Lower lobe of right lung (tissue), 2 donors: ENCODE measurements around the gene SHROOM1. TPM values are rescaled to one million over a fixed set of nuclear protein-coding genes. Genes with fewer than 3 reads are reported as not detected.
A peak's percentile ranks its signal among the peaks of the same experiment; 100 is the strongest.

Experiments
- ATAC-seq, 2 donors: fragments of 200-7000 bp; cut with Tn5 transposase; one replicate each; pipeline ENCODE4 v1.9.1; 2020 to 2022; ENCODE audit warnings: mild to moderate bottlenecking in 2 of 2, moderate library complexity in 2 of 2
- DNase-seq: peaks from one replicate; pipeline ENCODE4 v3.0.0-alpha.2; 2020
- H3K27ac ChIP-seq: fragments of 200-600 bp; one replicate; pipeline ENCODE4 v1.8.0; 2022
- H3K27me3 ChIP-seq: fragments of 200-600 bp; one replicate; pipeline ENCODE4 v1.8.0; 2022; ENCODE audit warnings: low read depth
- H3K36me3 ChIP-seq: fragments of 200-600 bp; one replicate; pipeline ENCODE4 v1.8.0; 2022; ENCODE audit warnings: mild to moderate bottlenecking
- H3K4me1 ChIP-seq: fragments of 200-600 bp; one replicate; pipeline ENCODE4 v1.8.0; 2022
- H3K4me3 ChIP-seq: fragments of 200-600 bp; one replicate; pipeline ENCODE4 v1.8.0; 2022; ENCODE audit warnings: mild to moderate bottlenecking
- H3K9me3 ChIP-seq: fragments of 200-600 bp; one replicate; pipeline ENCODE4 v1.8.0; 2022
- intact Hi-C: fragments of 100-400 bp; cut with DNase I; formaldehyde crosslinking; loops from one replicate; pipeline ENCODE4 v1.11.0; 2022
- total RNA-seq: library from RNA; stranded (reverse); fragmentation: NEBNext Ultra II Directional; extraction: Animal tissue kit (Norgen Biotek cat#: 25700); gene quantifications from one replicate; pipeline ENCODE4 v1.2.1, GENCODE V29; 2021
- TF ChIP-seq, protein P1 (sequence below): fragments of 200-600 bp; IDR thresholded peaks from one replicate; pipeline ENCODE4 v1.8.0; 2022; ENCODE audit warnings: antibody characterized with exemption, mild to moderate bottlenecking
- donor health status: DM: no; HTN: yes; CAD: no; lungs with severe emphysema.

SHROOM1 gene
- total RNA-seq, 1 donor from 2014 or later = 17.3 TPM

DNA sequence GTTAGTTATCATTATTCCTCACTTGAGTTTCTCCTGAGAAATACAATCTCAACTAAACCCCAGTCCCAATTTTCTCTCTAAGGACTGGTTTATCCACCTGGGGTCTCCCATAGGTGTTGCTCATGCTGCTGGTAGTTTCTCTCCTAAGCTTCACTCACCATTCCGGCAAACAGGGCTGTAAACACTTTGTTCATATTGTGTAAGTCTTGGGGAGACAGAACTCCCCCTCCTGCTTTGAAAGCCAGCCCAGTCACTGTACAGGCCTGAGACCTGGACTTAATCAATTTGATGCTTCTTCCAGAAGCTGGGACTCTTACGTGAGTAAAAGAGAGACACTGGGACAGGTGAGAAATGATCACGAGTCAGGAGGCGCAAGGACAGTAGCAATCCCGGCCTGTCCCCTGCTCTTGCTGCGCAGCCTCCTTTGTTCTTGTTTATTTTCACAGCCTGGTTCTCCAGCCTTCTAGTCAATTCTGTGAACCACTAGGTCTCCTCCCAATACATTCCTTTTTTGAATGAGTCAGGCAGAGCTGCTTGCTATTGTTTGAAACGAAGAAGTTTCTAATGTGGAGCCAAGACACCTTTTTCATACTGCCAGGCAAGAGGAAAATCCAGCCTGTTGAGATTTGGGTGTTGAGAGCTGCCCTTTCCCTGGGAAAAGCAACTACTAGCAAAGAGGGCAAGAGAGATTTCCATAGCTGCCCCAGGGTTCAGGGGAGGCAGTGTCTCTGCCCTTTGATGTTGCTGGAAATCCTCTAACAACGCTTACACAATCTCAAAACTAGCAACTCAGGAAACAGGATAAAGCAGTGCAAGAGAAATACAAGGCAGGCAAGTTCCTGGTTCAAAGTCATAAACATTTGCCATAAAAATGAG lies 9.2 kb upstream of the SHROOM1 start:
- Histone ChIP-seq H3K36me3 (no peaks in the 10 kb centered on the region), H3K27ac (peak overlapping the region; percentile 75), H3K4me3 (no peak overlapping the region), H3K4me1 (peaks cover 23% of the 10 kb centered on the region), H3K9me3 (no peaks in the 10 kb centered on the region), H3K27me3 (no peaks in the 10 kb centered on the region)
- DNase-seq = no peak
- intact Hi-C loops = no loop called here
- ATAC-seq = peak; percentile 43 to 56
- TF ChIP-seq, protein P1, sequence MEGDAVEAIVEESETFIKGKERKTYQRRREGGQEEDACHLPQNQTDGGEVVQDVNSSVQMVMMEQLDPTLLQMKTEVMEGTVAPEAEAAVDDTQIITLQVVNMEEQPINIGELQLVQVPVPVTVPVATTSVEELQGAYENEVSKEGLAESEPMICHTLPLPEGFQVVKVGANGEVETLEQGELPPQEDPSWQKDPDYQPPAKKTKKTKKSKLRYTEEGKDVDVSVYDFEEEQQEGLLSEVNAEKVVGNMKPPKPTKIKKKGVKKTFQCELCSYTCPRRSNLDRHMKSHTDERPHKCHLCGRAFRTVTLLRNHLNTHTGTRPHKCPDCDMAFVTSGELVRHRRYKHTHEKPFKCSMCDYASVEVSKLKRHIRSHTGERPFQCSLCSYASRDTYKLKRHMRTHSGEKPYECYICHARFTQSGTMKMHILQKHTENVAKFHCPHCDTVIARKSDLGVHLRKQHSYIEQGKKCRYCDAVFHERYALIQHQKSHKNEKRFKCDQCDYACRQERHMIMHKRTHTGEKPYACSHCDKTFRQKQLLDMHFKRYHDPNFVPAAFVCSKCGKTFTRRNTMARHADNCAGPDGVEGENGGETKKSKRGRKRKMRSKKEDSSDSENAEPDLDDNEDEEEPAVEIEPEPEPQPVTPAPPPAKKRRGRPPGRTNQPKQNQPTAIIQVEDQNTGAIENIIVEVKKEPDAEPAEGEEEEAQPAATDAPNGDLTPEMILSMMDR = no peak

DNA sequence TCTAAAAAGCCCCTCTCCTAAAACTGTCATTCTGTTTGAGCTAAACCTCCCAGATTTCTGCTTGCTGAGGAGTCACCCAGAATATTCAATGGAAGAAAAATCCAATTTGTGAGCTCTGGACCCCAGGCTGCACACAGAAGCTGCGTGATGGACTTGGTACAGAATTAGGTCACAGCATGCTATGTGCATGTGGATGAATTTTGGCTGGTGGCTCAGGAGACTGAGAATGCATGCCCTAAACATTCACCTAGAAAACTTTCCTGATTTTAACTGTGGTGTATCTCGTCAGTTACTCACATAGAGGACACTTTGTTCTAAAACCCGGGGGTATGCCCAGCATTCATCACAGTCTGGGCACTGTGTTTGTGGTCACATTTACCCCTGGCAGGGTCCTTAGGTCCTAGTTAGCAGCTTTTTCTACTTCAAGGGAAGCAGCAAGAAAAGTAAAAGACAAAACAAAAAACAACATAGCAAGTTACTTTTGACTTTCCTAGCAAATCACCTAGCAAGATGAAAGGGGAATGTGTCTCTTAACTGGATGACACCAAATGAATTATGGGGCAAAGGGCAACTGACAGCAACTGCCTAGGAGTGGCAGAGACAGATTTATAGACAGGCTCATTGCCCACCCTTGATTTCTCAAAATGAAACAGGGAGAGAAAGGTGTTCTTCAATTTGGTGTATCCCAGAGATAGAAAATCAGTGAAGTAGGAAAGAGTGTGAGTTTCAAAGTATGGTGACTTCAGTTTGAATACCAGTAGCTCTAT lies 8.3 kb upstream of the SHROOM1 start:
- Histone ChIP-seq H3K4me3 (no peak overlapping the region), H3K4me1 (peaks cover 23% of the 10 kb centered on the region), H3K27ac (peak overlapping the region; percentile 75), H3K9me3 (no peaks in the 10 kb centered on the region), H3K27me3 (no peaks in the 10 kb centered on the region), H3K36me3 (no peaks in the 10 kb centered on the region)
- intact Hi-C loops = no loop called here
- DNase-seq = no peak
- no peak for ATAC-seq
- TF ChIP-seq, protein P1 = no peak

DNA sequence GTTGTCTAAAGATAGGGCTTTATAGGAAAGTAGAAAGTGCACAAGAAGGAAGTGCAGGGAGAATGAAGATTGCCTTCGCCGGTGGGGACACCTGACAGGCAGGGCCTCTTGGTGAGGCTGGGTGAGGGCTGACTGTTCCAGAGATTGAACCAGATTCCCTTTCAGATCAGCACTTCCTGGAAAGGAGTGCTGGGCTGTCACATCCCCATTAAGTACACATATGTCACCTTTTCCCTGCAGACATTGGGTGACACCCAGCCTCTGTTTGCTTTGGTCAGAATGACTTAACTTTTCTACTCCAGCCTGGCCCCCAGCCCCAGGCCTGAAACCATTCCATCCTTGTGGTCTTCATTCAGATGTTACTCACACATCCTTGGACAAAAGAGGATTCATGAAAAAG lies 7.4 kb upstream of the SHROOM1 start:
- Histone ChIP-seq H3K4me3 (no peak overlapping the region), H3K36me3 (no peaks in the 10 kb centered on the region), H3K27me3 (no peaks in the 10 kb centered on the region), H3K9me3 (no peaks in the 10 kb centered on the region), H3K4me1 (peaks cover 23% of the 10 kb centered on the region), H3K27ac (peak overlapping the region; percentile 26)
- ATAC-seq (peak; percentile 11 to 22), DNase-seq (no peak)
- TF ChIP-seq, protein P1 = no peak
- intact Hi-C loops = no loop called here

DNA sequence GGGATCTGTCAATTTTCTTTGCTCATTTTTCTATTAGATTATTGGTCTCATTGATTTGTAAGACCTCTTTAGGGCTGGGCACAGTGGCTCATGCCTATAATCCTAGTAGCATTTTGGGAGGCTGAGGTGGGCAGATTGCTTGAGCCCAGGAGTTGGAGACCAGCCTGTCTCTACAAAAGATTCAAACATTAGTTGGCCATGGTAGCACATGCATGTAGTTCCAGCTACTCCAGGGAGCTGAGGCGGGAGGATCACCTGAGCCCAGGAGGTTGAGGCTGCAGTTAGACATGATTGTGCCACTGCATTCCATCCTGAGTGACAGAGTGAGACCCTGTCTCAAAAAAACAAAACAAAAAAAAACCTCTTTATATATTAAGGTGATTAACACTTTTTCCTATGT lies 6.4 kb upstream of the SHROOM1 start:
- intact Hi-C loops = no loop called here
- no peak for DNase-seq
- no peaks in the 10 kb centered on the region for H3K9me3 ChIP-seq
- no peak overlapping the region for H3K4me3 ChIP-seq
- no peak overlapping the region for H3K27ac ChIP-seq
- ATAC-seq = no peak
- TF ChIP-seq, protein P1 = no peak
- no peaks in the 10 kb centered on the region for H3K36me3 ChIP-seq
- peaks cover 23% of the 10 kb centered on the region for H3K4me1 ChIP-seq
- H3K27me3 ChIP-seq = no peaks in the 10 kb centered on the region

DNA sequence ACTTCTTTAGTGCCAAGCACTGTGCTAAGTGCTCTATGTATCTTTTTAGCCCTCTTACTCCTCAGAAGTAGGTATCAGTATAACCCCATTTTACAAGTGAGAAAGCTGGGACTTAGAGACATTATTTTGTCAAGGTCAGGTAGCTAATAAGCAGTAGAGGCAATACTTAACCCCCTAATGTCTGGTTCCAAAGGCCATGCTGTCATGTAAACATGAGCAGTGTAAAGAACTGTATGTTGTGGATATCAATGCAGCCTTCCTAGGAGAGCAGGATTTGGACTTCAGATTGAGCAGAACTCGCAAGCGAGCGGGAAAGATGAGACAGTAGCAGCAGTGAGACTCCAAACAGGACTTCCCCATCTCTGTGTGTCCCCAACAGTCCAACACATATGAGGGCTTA lies 3.6 kb upstream of the SHROOM1 start:
- intact Hi-C loops = no loop called here
- Histone ChIP-seq H3K4me3 (no peak overlapping the region), H3K27me3 (no peaks in the 10 kb centered on the region), H3K36me3 (no peaks in the 10 kb centered on the region), H3K4me1 (peaks cover 22% of the 10 kb centered on the region), H3K27ac (no peak overlapping the region), H3K9me3 (no peaks in the 10 kb centered on the region)
- DNase-seq (no peak), ATAC-seq (no peak)
- TF ChIP-seq, protein P1 = no peak
